K562 (cell line): ENCODE measurements around the gene FITM1. TPM values are rescaled to one million over a fixed set of nuclear protein-coding genes. Genes with fewer than 3 reads are reported as not detected.

Experiments used
- BRF2 ChIP-seq: IDR thresholded peaks from 3 replicates; pipeline ENCODE4 v1.6.1; 2011; ENCODE audit warnings: borderline replicate concordance, mild to moderate bottlenecking; ENCODE audit not compliant: insufficient read length, insufficient read depth
- CEBPG ChIP-seq, 3 experiments: fragments of 200-800 bp in 1 of 3; sonication (Bioruptor generic) in 1 of 3; sonication (generic) in 1 of 3; formaldehyde crosslinking in 1 of 3; IDR thresholded peaks in 2 of 3; conservative IDR thresholded peaks in 1 of 3; 2 replicates each; pipeline versions ENCODE4 v1.6.1 to v1.8.0; 2016 to 2022; ENCODE audit warnings: missing compliant biosample characterization in 2 of 3, missing genetic modification characterization in 2 of 3, mild to moderate bottlenecking in 1 of 3, missing genetic modification reagents in 1 of 3
- CREB5 ChIP-seq: fragments of 250-450 bp; sonication (Bioruptor Pico); IDR thresholded peaks from 2 replicates; pipeline ENCODE4 v1.5.0; 2020; ENCODE audit warnings: mild to moderate bottlenecking
- CREBBP ChIP-seq: IDR thresholded peaks from one replicate; pipeline ENCODE4 v1.6.1; 2012; ENCODE audit warnings: low read depth, mild to moderate bottlenecking, control low read depth, inconsistent platforms, low read length
- KLF1 ChIP-seq: fragments of 450-650 bp; IDR thresholded peaks from 2 replicates; pipeline ENCODE4 v1.6.1; 2016; ENCODE audit warnings: missing genetic modification characterization, missing compliant biosample characterization
- KLF13 ChIP-seq: fragments of 450-650 bp; IDR thresholded peaks from 2 replicates; pipeline ENCODE4 v1.6.1; 2016; ENCODE audit warnings: missing genetic modification characterization, low read depth, mild to moderate bottlenecking, missing compliant biosample characterization, moderate library complexity, borderline replicate concordance
- MNT ChIP-seq, 2 experiments: fragments of 450-650 bp; conservative IDR thresholded peaks; 2 replicates each; pipeline ENCODE4 v1.6.1; 2017; ENCODE audit warnings: mild to moderate bottlenecking in 2 of 2, moderate library complexity in 2 of 2
- NR2C2 ChIP-seq, 2 experiments: fragments of 200-800 bp in 1 of 2; sonication (Bioruptor generic) in 1 of 2; sonication (generic) in 1 of 2; formaldehyde crosslinking in 1 of 2; IDR thresholded peaks; 2 replicates each; pipeline versions ENCODE4 v1.6.1 to v1.8.0; 2016 to 2022; ENCODE audit warnings: mild to moderate bottlenecking in 1 of 2, missing compliant biosample characterization in 1 of 2, missing genetic modification characterization in 1 of 2, missing genetic modification reagents in 1 of 2
- PRPF4 ChIP-seq: fragments of 200-400 bp; formaldehyde crosslinking; IDR thresholded peaks from one replicate; pipeline ENCODE4 v1.6.1; 2017; ENCODE audit warnings: low read length, low read depth, mild to moderate bottlenecking; ENCODE audit not compliant: insufficient read depth, poor library complexity, severe bottlenecking
- PURB ChIP-seq: sonication (generic); formaldehyde crosslinking; IDR thresholded peaks from 2 replicates; pipeline ENCODE4 v1.9.0; 2021; ENCODE audit warnings: low read depth, mild to moderate bottlenecking, missing genetic modification reagents
- SNIP1 ChIP-seq: fragments of 450-650 bp; IDR thresholded peaks from 2 replicates; pipeline ENCODE4 v1.7.1; 2017; ENCODE audit warnings: low read depth, mild to moderate bottlenecking
- SRSF7 ChIP-seq: fragments of 200-400 bp; formaldehyde crosslinking; optimal IDR thresholded peaks from 2 replicates; pipeline ENCODE3; 2017; ENCODE audit warnings: mild to moderate bottlenecking, low read depth, low read length
- SRSF9 ChIP-seq: fragments of 200-400 bp; formaldehyde crosslinking; IDR thresholded peaks from 2 replicates; pipeline ENCODE4 v1.6.1; 2017; ENCODE audit warnings: low read depth, low read length, borderline replicate concordance
- STAT5B ChIP-seq: fragments of 250-450 bp; sonication (Bioruptor Pico); IDR thresholded peaks from 2 replicates; pipeline ENCODE4 v1.8.0; 2021; ENCODE audit warnings: mild to moderate bottlenecking, inconsistent platforms
- THRB ChIP-seq: fragments of 450-650 bp; formaldehyde crosslinking; conservative IDR thresholded peaks from 2 replicates; pipeline ENCODE4 v1.4.0; 2022; ENCODE audit warnings: mild to moderate bottlenecking, missing genetic modification characterization
- ZNF282 ChIP-seq: sonication (generic); formaldehyde crosslinking; IDR thresholded peaks from 2 replicates; pipeline ENCODE4 v1.8.1; 2023; ENCODE audit warnings: missing genetic modification reagents
- ZNF695 ChIP-seq: fragments of 450-650 bp; formaldehyde crosslinking; IDR thresholded peaks from 2 replicates; pipeline ENCODE4 v1.4.0; 2020; ENCODE audit warnings: mild to moderate bottlenecking, moderate library complexity
- polyA plus RNA-seq, 8 experiments: library from polyadenylated mRNA; depleted of rRNA in 4 of 8; stranded (reverse) in 5 of 8; unstranded in 3 of 8; fragments of >200 nt; fragmentation: Nextera tagmentation in 2 of 8; fragmentation: Illumina TruSeq in 1 of 8; extraction: Ambion mirVana in 2 of 8; extraction: Trizol in 1 of 8; gene quantifications; 2 replicates each; pipeline versions ENCODE4 v1.2.1 to v1.2.3, GENCODE V29; 2011 to 2014; ENCODE audit warnings: inconsistent platforms in 1 of 8, missing spikeins in 1 of 8
- total RNA-seq, 7 experiments: library from RNA; depleted of rRNA in 6 of 7; stranded (reverse); fragments of >200 nt in 6 of 7; fragmentation: Illumina TruSeq in 2 of 7; extraction: Trizol in 2 of 7; gene quantifications; 2 replicates each; pipeline versions ENCODE4 v1.2.1 to v1.2.3, GENCODE V29; 2011 to 2021; ENCODE audit warnings: low replicate concordance in 1 of 7
- TF ChIP-seq, protein P1 (sequence below): fragments of 250-450 bp; sonication (Bioruptor Pico); IDR thresholded peaks from 2 replicates; pipeline ENCODE4 v1.8.0; 2022; ENCODE audit warnings: moderate library complexity, mild to moderate bottlenecking, inconsistent platforms

Gene FITM1
- total and polyA plus RNA-seq, 9 of the 15 experiments (the other 6 are each of a cell fraction or from before 2014, with no cell fraction given): 0.09 to 0.20 TPM; not detected in 7

DNA sequence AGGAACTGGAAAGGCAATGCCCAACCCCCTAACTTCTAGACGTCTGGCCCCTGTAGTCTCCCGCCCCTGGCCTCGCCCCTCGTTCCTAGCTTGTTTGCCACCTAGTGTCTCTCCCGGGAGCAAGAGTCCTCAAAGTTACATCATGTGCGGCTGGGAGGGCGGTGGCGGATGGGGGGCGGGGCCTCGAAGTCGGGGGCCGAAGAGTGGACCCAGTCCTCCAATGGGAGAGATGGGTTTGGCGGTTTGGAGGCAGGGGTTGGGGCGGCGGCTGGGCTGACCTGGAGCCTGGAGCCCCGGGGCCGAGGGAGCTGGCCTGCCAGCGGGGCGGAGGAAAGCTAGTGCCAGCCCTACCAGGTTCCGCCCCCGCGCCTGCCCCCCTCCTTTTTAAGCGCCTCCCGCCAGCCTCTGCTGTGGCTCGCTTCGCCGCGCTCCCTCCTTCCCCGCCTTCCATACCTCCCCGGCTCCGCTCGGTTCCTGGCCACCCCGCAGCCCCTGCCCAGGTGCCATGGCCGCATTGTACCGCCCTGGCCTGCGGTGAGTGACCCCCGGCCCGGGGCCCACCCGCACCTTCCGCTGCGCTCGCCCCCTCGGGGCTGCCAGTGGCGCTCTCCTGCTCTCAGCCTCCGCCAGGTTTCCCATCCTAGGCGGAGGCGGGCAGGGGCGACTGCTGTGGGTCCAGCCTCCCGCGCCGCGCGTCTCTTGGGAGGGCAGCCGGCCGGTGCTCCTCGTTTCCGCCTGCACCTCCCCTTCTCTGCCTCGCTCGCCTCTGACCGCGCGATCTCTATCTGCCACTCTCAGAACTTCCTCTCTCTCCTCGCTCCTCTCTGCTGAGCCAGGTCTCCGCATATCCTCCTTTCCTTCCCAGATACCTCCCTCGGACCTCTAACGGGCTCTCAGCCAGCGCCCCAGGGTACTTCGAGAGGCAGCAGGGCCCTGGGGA lies 36.3 kb upstream of the FITM1 start, which contains the start of gene PCK2 (continued):
- TF ChIP-seq THRB (CRISPR knock-in tag) (no peak), SNIP1 (no peak), PURB (CRISPR knock-in tag) (no peak), BRF2 (no peak), PRPF4 (peak; percentile 93), CREBBP (no peak), SRSF9 (no peak), ZNF282 (CRISPR knock-in tag) (no peak), MNT (conservative IDR thresholded peaks at IDR 0.05) (no peak; a peak in 1 of 4 replicates), SRSF7 (no peak), KLF1 (tag) (no peak), ZNF695 (CRISPR knock-in tag) (no peak), KLF13 (no peak), CEBPG (CRISPR knock-in tag; IDR thresholded peaks at IDR 0.05) (peak; percentile 98), CEBPG (tag; conservative IDR thresholded peaks at IDR 0.05 in 1 of 2, IDR thresholded peaks at IDR 0.05 in 1 of 2) (peak; percentile 83 to 93), NR2C2 (CRISPR knock-in tag; IDR thresholded peaks at IDR 0.05) (no peak), NR2C2 (tag; IDR thresholded peaks at IDR 0.05) (no peak; the same call in 1 of the 2 replicates), CREB5 (CRISPR knock-in tag) (no peak), STAT5B (no peak)
- TF ChIP-seq, protein P1, sequence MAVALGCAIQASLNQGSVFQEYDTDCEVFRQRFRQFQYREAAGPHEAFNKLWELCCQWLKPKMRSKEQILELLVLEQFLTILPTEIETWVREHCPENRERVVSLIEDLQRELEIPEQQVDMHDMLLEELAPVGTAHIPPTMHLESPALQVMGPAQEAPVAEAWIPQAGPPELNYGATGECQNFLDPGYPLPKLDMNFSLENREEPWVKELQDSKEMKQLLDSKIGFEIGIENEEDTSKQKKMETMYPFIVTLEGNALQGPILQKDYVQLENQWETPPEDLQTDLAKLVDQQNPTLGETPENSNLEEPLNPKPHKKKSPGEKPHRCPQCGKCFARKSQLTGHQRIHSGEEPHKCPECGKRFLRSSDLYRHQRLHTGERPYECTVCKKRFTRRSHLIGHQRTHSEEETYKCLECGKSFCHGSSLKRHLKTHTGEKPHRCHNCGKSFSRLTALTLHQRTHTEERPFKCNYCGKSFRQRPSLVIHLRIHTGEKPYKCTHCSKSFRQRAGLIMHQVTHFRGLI (CRISPR knock-in tag): no peak
